ENCODE measurements around the gene ZNF747. TPM values are rescaled to one million over a fixed set of nuclear protein-coding genes. Genes with fewer than 3 reads are reported as not detected.

ZNF747 gene
- total RNA-seq, 3 donors from 2014 or later (not counting 1 experiment from before 2014, with no cell fraction given): 5.0 to 8.6 (median 6.3) TPM

- no peak overlapping the region for H3K4me3 Mint-ChIP-seq
- DNase-seq (no peak), ATAC-seq (no peak)
- Histone ChIP-seq H3K27ac (ENCODE audit: low read length) (no peak overlapping the region), H3K36me3 (ENCODE audit: control insufficient read depth, insufficient read depth, low read length) (peaks cover 83% of the 10 kb centered on the region), H3K9me3 (ENCODE audit: control insufficient read depth, insufficient read depth, low read length) (no peaks in the 10 kb centered on the region), H3K4me1 (ENCODE audit: control insufficient read depth, insufficient read depth, low read length) (peaks cover 11% of the 10 kb centered on the region), H3K4me3 (ENCODE audit: low read length) (no peak overlapping the region), H3K27me3 (ENCODE audit: control insufficient read depth, insufficient read depth, low read length) (no peaks in the 10 kb centered on the region)
- H3K27me3 Mint-ChIP-seq (ENCODE audit: low read depth in 2 of 2): no peaks in the 10 kb centered on the region
- peak overlapping the region; percentile 64 to 69 for H3K27ac Mint-ChIP-seq
- no peaks in the 10 kb centered on the region for H3K9me3 Mint-ChIP-seq
- peaks cover 44 to 45% of the 10 kb centered on the region in 2 donors for H3K4me1 Mint-ChIP-seq
- TF ChIP-seq CTCF (IDR thresholded peaks at IDR 0.05): no peak
- WGBS (ENCODE audit: insufficient coverage): 92% methylated on average over 4 of the region's 4 CpGs
- intact Hi-C loops (cut with micrococcal nuclease): no loop called here
- peaks cover 13% of the 10 kb centered on the region for H3K36me3 Mint-ChIP-seq
Observed at GRCh38 chr16:30491229-30491628, 43.4 kb downstream of the ZNF747 start.

DNA sequence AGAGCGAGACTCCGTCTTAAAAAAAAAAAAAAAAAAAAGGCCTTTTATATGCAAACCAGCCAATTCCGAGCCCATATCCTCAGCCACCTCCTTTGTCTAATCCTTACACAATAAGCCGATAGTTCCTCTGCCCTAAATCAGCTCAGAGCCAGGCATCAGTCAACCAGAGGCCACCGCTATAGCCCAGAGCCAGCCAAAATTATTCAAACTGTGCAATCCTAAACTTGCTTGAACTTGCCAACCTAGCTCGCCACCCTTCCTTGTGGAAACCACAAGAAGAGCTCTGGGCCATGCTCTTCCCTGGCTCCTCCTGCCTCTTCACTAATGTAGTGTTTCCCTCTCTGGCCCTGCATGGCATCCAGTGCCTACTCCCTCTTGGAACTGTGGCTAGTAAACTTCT lies 44.4 kb downstream of the ZNF747 start:
- H3K27me3 Mint-ChIP-seq (ENCODE audit: low read depth in 2 of 2): no peaks in the 10 kb centered on the region
- H3K9me3 ChIP-seq (ENCODE audit: control insufficient read depth, insufficient read depth, low read length): no peaks in the 10 kb centered on the region
- no peaks in the 10 kb centered on the region for H3K27me3 ChIP-seq (ENCODE audit: control insufficient read depth, insufficient read depth, low read length)
- no peak overlapping the region for H3K4me3 Mint-ChIP-seq
- H3K27ac ChIP-seq (ENCODE audit: low read length): no peak overlapping the region
- intact Hi-C loops (cut with micrococcal nuclease): no loop called here
- H3K4me1 Mint-ChIP-seq: peaks cover 48 to 50% of the 10 kb centered on the region in 2 donors
- peaks cover 20% of the 10 kb centered on the region for H3K4me1 ChIP-seq (ENCODE audit: control insufficient read depth, insufficient read depth, low read length)
- H3K9me3 Mint-ChIP-seq: no peaks in the 10 kb centered on the region
- no peak for TF ChIP-seq CTCF (IDR thresholded peaks at IDR 0.05)
- no peak overlapping the region for H3K4me3 ChIP-seq (ENCODE audit: low read length)
- peak overlapping the region; percentile 60 to 64 for H3K27ac Mint-ChIP-seq
- peaks cover 13% of the 10 kb centered on the region for H3K36me3 Mint-ChIP-seq
- no peak for ATAC-seq
- no peak for DNase-seq
- 85% methylated on average over 6 of the region's 6 CpGs for WGBS (ENCODE audit: insufficient coverage)
- H3K36me3 ChIP-seq (ENCODE audit: control insufficient read depth, insufficient read depth, low read length): peaks cover 83% of the 10 kb centered on the region

DNA sequence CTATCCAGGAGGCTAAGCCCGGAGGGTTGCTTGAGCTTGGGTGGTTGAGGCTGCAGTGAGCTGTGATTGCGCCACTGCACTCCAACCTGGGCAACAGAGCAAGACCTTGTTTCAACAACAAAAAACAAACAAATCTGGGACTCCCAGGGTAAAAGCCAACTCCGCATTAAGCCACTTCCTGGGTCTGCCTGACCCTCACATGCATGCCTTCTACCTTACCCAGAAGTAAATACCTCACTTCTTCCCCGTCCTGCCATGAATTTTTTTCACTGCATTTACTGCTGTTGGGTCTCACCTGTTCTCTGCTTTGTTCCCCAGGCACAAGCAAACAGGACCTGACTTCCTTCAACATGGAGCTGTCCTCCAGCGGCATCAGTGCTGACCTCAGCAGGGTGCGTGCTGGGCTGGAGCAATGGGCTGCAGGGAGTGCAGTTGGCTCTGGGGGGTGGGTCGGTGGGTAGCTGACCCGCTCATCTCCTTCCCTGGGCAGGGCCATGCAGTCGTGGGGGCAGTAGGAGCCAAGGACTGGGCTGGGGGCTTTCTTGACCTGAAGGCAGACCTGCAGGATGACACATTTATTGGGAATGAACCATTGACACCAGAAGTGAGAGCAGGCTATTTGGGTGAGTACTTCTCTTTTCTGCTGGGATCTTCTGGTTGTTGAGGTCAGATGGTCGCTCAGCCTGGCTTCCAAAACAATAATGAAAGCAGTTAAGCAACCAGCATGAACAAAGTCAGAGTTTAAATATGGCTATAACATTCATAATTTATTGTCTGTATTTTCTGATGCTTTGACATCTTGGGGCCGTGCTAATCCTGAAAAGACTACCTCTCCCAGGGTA lies 45.7 kb downstream of the ZNF747 start:
- H3K36me3 ChIP-seq (ENCODE audit: control insufficient read depth, insufficient read depth, low read length): peaks cover 83% of the 10 kb centered on the region
- intact Hi-C loops (cut with micrococcal nuclease): no loop called here
- no peaks in the 10 kb centered on the region for H3K27me3 ChIP-seq (ENCODE audit: control insufficient read depth, insufficient read depth, low read length)
- Mint-ChIP-seq H3K4me3 (no peak overlapping the region), H3K36me3 (peaks cover 7% of the 10 kb centered on the region), H3K27ac (peak overlapping the region; percentile 64 to 73), H3K4me1 (peaks cover 42 to 50% of the 10 kb centered on the region in 2 donors), H3K9me3 (no peaks in the 10 kb centered on the region), H3K27me3 (ENCODE audit: low read depth in 2 of 2) (no peaks in the 10 kb centered on the region)
- WGBS (ENCODE audit: insufficient coverage): 88% methylated on average over 9 of the region's 11 CpGs
- no peak for TF ChIP-seq CTCF (IDR thresholded peaks at IDR 0.05)
- H3K4me3 ChIP-seq (ENCODE audit: low read length): no peak overlapping the region
- H3K4me1 ChIP-seq (ENCODE audit: control insufficient read depth, insufficient read depth, low read length): peaks cover 20% of the 10 kb centered on the region
- no peak overlapping the region for H3K27ac ChIP-seq (ENCODE audit: low read length)
- DNase-seq: no peak
- no peak for ATAC-seq
- no peaks in the 10 kb centered on the region for H3K9me3 ChIP-seq (ENCODE audit: control insufficient read depth, insufficient read depth, low read length)
